Measurements from ENCODE around the gene GSC2. TPM values are rescaled to one million over a fixed set of nuclear protein-coding genes. Genes with fewer than 3 reads are reported as not detected.

GSC2 gene
- total and polyA plus RNA-seq, 9 of the 15 experiments (the other 6 are each of a cell fraction or from before 2014, with no cell fraction given), result not detected

GRCh38 chr22:19122143-19122751, 27.8 kb downstream of the GSC2 start, which contains the start of gene DGCR2 (continued):
- TF ChIP-seq THAP12 (CRISPR knock-in tag; IDR thresholded peaks at IDR 0.05) (peak; percentile 98), TEAD1 (CRISPR knock-in tag; IDR thresholded peaks at IDR 0.05) (peak in 1 of 2 experiments; percentile 45; a peak in 2 of 4 replicates), SMAD3 (CRISPR knock-in tag; conservative IDR thresholded peaks at IDR 0.05) (peak; percentile 71), UBTF (IDR thresholded peaks at IDR 0.05; ENCODE audit: borderline replicate concordance in 1 of 2, low read depth in 2 of 2, low read length in 2 of 2) (no peak; a peak in 1 of 4 replicates), CHD1 (IDR thresholded peaks at IDR 0.05; ENCODE audit: low read length) (peak; percentile 81), TAF1 (IDR thresholded peaks at IDR 0.05; ENCODE audit: control insufficient read depth, extremely low read depth, insufficient read depth, low read length, severe bottlenecking) (peak; percentile 96), ZNF589 (CRISPR knock-in tag; IDR thresholded peaks at IDR 0.05; ENCODE audit: low read depth) (peak; percentile 10; the same call in 1 of the 2 replicates), SREBF1 (IDR thresholded peaks at IDR 0.05; ENCODE audit: borderline replicate concordance, low read depth, low read length) (no peak), ZNF780A (CRISPR knock-in tag; IDR thresholded peaks at IDR 0.05) (no peak), KLF13 (tag; IDR thresholded peaks at IDR 0.05; ENCODE audit: borderline replicate concordance, low read depth) (no peak; the same call in 1 of the 2 replicates), PKNOX1 (IDR thresholded peaks at IDR 0.05) (peak; percentile 82), SMC3 (conservative IDR thresholded peaks at IDR 0.05; ENCODE audit: insufficient read depth, low read depth, low read length) (peak; percentile 37), RNF2 (IDR thresholded peaks at IDR 0.05) (no peak), RCOR1 (IDR thresholded peaks at IDR 0.05; ENCODE audit: borderline replicate concordance in 1 of 2, low read depth in 2 of 2, low read length in 2 of 2) (peak; percentile 26 to 75; a peak in 2 of 4 replicates), ZSCAN32 (CRISPR knock-in tag; IDR thresholded peaks at IDR 0.05) (0 out of 2 replicates have a peak, but pooled peaks have one; percentile 65), HDAC6 (IDR thresholded peaks at IDR 0.05; ENCODE audit: low read depth, low read length) (peak; percentile 81; the same call in 1 of the 2 replicates), MED1 (CRISPR knock-in tag; IDR thresholded peaks at IDR 0.05; ENCODE audit: borderline replicate concordance) (no peak), ELF4 (CRISPR knock-in tag; IDR thresholded peaks at IDR 0.05) (peak; percentile 85; the same call in 1 of the 2 replicates), PTBP1 (IDR thresholded peaks at IDR 0.05; ENCODE audit: low read depth, low read length) (0 out of 2 replicates have a peak, but pooled peaks have one; percentile 10), ZNF583 (CRISPR knock-in tag; IDR thresholded peaks at IDR 0.05) (peak; percentile 94), ATF3 (IDR thresholded peaks at IDR 0.05) (no peak), ATF3 (CRISPR knock-in tag; conservative IDR thresholded peaks at IDR 0.05) (0 out of 2 replicates have a peak, but pooled peaks have one; percentile 23)

All from K562 (cell line).